Activated CD8-positive, alpha-beta memory T cell treated with anti-CD3 and anti-CD28 coated beads for 36 hours (primary cell): ENCODE results near the gene PGGT1B. TPM values are rescaled to one million over a fixed set of nuclear protein-coding genes. Genes with fewer than 3 reads are reported as not detected.
"Not testable (repeated sequence)": the region's sequence is repeated elsewhere in the genome, so short reads cannot be mapped to it uniquely, and the experiment has no call there.

Experiments
- CTCF ChIA-PET: fragments of 350-600 bp; sonication (Branson Sonifier 250); formaldehyde crosslinking; loops from one replicate; lab custom pipeline; 2021; ENCODE audit warnings: antibody characterized with exemption; lab: Charles Lee
- POLR2A ChIA-PET: fragments of 350-600 bp; sonication (Branson Sonifier 250); formaldehyde crosslinking; loops from one replicate; lab custom pipeline; 2021; ENCODE audit warnings: antibody characterized with exemption; lab: Charles Lee
- total RNA-seq, 2 experiments: library from RNA; stranded (reverse); gene quantifications; one replicate each; pipeline ENCODE4 v1.2.3, GENCODE V29; 2021

PGGT1B gene
- total RNA-seq, 2 experiments from 2014 or later = 42.5 to 45.2 TPM

DNA sequence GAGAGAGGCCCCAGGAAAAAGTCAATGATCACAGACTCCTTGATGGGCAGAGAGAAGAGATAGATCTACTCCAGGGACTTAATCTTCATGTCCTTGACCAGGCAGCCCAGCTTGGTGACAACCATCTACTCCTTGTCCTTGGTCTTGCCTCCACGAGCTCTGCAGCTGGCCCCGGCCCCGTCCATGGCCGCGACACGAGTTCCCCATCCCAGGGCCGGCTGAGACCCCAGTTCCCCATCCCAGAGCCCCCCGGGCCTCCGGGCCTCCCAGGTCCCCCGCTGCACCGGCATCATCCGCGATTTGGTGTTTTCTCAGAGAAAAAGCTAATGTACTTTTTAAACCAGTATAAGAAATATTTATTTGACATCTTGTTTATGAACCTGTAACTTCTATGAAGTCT is 2.5 kb upstream of the PGGT1B start:
- POLR2A ChIA-PET = no interaction called here
- CTCF ChIA-PET = no interaction called here

- CTCF ChIA-PET = no interaction called here
- POLR2A ChIA-PET = no interaction called here
These were observed 2.1 kb upstream of the PGGT1B start for GRCh38 chr5:115264786-115265185.

DNA sequence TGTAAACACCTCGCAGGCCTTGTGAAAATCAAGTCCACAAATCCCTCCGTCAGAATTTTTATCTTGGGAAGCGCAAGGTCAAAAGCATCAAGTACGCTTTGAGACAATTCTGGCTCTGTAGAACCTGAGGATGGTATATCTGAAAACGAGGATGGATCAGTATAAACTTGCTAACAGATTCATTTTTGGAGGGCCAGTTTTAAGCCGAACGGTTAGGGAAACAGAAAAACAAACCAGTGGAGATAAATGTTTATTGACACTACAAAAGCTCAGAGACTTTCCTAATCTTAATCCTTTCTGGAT is 352 bp upstream of the PGGT1B start:
- CTCF ChIA-PET = interaction anchor here (1.5 kb wide), 1 partner anchor 33 kb away, joined by 3 read pairs; no protein-coding TSS in a partner anchor
- POLR2A ChIA-PET = interaction anchor here (0.8 kb wide), 1 partner anchor 33 kb away, joined by 3 read pairs; no protein-coding TSS in a partner anchor

DNA sequence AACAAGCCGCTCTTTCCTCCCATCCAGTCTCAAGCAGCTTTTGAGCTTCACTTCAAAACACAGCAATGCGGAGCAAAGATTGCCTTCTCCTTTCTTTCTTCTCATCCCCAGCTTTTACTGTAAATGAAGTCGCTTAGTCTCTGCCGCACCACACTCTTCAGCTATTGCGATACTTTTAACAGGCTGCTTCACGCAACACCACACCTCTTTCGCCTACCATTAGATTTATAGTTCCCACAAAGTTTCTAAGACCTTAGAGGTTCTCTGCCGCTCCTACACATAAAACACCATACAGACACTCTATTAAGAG is 711 bp downstream of the PGGT1B start:
- ChIA-PET CTCF (interaction anchor here (1.1 kb wide), 2 partner anchors 91 to 313 kb away, joined by 3 read pairs; no protein-coding TSS in a partner anchor), POLR2A (interaction anchor here (0.9 kb wide), 1 partner anchor 281 kb away, joined by 3 read pairs; no protein-coding TSS in a partner anchor)

GRCh38 chr5:115260248-115260647 is 2.4 kb downstream of the PGGT1B start:
- ChIA-PET POLR2A (no interaction called here), CTCF (no interaction called here)

GRCh38 chr5:115257981-115258380 is 4.7 kb downstream of the PGGT1B start:
- ChIA-PET CTCF (no interaction called here), POLR2A (no interaction called here)

DNA sequence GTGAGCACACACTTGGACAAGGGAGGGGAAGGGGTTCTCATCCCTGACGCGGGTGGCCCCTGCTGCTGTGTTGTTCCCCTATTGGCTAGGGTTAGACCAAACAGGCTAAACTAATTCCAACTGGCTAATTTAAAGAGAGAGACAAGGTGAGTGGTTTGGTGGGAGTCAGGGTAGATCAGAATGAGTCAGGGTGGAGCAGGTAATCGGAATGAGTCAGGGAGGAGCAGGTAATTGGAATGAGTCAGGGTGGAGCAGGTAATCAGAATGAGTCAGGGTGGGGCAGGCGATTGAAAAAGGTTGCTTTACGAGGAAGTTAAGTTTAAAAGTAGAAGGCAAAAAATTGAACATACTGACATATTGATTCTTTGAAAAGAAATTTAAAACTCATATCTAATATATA is 13.3 kb downstream of the PGGT1B start:
- POLR2A ChIA-PET, CTCF ChIA-PET: not testable (repeated sequence)

DNA sequence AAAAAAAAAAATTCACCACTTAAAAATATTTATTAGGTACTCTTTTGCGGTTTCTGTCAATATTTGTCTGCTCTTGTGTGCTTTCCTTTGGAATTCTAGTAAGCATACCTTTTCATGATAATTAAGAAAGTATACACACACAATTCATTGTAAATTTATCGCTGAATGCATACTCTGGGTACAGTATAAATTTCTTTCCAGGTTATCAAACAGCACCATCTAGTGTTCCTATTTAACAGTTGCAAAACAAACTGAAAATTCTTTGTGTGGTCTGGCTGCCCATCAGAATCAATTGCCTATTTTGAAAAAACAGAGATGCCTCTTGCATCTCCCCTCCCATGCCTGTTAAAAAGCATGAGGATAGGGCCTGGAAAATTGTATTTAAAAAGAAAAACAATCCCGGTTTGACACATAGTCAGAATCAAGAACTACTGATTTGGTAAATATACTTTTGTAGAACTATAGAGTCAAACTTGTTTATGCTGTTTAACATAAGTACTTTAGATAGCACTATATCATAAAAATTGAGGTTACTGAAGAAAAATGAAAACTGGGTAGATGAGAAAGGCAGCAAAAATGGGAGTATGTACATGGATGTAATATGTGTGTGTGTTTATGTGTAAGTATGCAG is 16.2 kb downstream of the PGGT1B start:
- ChIA-PET POLR2A (no interaction called here), CTCF (no interaction called here)

- CTCF ChIA-PET = no interaction called here
These were observed 19.3 kb downstream of the PGGT1B start for GRCh38 chr5:115243412-115243811.

GRCh38 chr5:115241881-115242642 is 20.6 kb downstream of the PGGT1B start:
- CTCF ChIA-PET = interaction anchor here (1.3 kb wide), 1 partner anchor 11 kb away, joined by 3 read pairs; no protein-coding TSS in a partner anchor

More at GRCh38 chr5:115243412-115243811, 19.3 kb downstream of the PGGT1B start:
- POLR2A ChIA-PET = no interaction called here

DNA sequence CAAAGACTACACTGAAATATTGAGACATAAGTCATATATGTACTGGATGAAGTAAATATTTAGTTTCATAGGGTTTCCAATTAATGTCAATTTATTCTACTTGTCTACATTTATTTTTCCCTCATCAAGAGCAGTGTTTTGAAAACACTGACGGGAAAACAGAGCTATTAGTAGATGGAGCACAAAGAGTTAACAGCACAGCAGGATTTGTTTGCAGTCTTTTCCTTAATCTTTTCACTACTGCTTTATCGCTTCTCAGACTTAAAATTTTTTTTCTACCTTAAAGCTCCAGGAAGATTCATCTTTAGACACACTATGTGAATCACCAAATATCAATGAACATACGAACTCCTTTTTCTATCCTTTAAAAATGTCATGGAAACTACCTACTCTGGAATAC is 25.6 kb downstream of the PGGT1B start:
- ChIA-PET POLR2A (no interaction called here), CTCF (no interaction called here)

More at GRCh38 chr5:115241881-115242642, 20.6 kb downstream of the PGGT1B start:
- POLR2A ChIA-PET = no interaction called here

DNA sequence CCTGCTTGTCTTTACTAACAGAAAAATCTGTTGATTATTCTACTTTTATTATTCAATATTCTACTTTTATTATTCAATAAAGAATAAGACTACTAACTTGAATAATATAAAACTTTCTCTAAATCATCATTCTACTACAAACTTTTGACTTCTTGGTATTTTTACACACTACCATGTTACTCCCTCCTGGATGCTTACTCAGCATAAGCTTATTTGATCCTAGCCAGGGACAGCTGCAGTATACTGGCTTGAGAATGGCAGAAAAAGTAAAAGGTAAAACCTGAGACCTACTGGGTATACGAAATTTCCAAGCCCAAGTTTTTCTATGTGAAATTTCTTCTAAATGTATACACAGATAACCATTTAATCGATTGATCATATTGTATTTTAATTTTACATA is 26.1 kb downstream of the PGGT1B start:
- ChIA-PET POLR2A (no interaction called here), CTCF (no interaction called here)

- POLR2A ChIA-PET = no interaction called here
- CTCF ChIA-PET = interaction anchor here (0.9 kb wide), 1 partner anchor 11 kb away, joined by 3 read pairs; no protein-coding TSS in a partner anchor
These were observed 31.1 kb downstream of the PGGT1B start for GRCh38 chr5:115231598-115231997.

DNA sequence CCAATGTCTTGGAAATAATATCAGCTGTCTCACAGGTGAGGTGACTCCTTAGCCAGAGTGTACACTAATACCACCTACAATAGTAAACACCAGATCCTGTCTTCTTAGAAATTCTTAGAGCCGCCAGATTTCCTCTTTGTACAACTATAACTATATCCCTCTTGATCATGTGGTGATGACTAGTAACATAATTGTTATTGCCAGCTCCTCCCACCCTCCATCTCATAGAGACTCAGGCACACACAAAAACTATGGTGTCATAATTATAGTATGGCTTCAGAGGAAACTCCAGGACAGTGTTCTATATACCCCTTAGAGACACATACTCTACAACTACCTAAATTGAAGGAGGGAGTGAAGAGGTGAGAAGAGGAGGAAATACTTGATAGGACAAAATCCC is 33.1 kb downstream of the PGGT1B start:
- POLR2A ChIA-PET = no interaction called here
- CTCF ChIA-PET = no interaction called here

DNA sequence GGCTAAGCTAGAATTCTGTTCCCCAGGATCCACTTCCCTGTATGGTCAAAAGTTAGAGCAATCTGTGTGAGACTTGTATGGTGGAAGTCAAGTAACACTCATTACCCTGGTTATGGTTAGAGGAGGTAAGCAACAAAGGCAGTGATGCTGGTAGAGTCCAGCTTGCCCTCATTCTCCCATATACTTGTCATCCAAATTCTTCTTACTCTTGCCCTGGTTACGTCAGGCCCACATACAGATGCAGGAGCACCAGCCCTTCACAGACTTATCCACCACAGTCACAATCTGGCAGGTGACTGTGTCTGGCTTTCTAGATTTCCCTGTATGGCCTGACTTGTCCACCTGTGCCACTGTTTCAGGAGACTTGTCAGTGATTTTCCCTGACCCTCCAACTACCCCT is 35.4 kb downstream of the PGGT1B start:
- ChIA-PET CTCF (no interaction called here), POLR2A (no interaction called here)

GRCh38 chr5:115214541-115214940 is 48.1 kb downstream of the PGGT1B start:
- ChIA-PET POLR2A (no interaction called here), CTCF (no interaction called here)

DNA sequence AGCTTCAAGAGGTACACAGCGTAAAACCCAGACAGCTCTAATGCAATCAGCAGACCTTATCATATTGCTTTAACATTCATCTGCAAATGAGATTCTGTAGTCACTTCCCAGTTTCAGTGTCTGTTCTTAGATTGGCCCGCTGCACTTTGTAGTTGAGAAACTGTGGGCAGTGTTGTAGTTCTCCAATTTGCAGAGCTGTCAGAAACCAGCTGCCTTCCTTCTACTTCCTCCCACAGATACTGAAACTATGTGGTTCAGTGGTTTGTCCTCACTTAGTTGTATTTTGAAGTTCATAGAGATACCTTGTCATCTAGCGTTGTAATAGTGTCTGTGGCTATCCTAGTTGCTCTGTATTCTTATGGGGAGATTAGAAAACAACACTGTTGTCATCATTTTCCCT is 53.4 kb downstream of the PGGT1B start:
- CTCF ChIA-PET = no interaction called here
- POLR2A ChIA-PET = no interaction called here

DNA sequence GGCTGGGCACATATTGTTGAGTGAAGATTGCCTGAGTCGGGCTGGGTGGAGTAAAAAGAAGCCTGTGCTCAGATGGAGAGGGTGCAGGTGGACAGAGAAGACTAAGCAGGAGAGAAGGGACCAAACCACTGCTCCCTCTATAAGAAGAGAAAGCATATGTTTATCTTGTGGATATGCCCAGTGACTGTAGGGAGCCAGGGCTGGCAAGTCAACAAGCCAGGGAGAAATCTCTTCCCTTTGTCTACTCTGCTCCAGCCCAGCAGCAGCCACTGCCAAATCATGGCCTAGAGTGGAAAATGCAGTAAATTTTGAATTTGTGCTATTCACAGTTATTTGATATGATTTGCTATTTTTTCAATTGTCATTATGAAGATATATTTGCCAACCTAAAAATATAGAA is 59.7 kb downstream of the PGGT1B start:
- POLR2A ChIA-PET = no interaction called here
- CTCF ChIA-PET = no interaction called here

DNA sequence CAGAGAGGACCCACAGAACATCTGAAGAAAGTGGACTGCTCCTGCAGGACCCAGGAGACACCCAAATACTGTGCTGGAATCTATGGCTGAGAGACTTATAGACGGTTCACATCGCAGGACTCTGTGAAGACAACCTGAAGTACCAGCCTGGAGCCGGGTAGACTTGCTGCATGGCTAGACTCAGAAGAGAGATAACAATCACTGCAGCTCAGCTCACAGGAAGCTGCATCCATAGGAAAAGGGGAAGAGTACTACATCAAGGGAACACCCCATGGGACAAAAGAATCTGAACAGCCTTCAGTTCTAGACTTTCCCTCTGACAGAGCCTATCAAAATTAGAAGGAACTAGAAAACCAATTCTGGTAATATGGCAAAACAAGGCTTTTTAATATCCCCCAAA is 66.5 kb downstream of the PGGT1B start:
- CTCF ChIA-PET = interaction anchor here (0.6 kb wide), 1 partner anchor 392 kb away, joined by 4 read pairs; no protein-coding TSS in a partner anchor
- POLR2A ChIA-PET = no interaction called here

GRCh38 chr5:115194676-115195075 is 68.0 kb downstream of the PGGT1B start:
- ChIA-PET CTCF (no interaction called here), POLR2A (no interaction called here)

- POLR2A ChIA-PET = no interaction called here
- CTCF ChIA-PET = no interaction called here
These were observed 69.4 kb downstream of the PGGT1B start for GRCh38 chr5:115193295-115193694.
